Sigmoid colon (tissue), 4 donors: ENCODE measurements around the gene CENPM.

ENCODE experiments used
- CTCF ChIP-seq, 4 experiments: fragments of 450-650 bp in 3 of 4; fragments of 200-600 bp in 1 of 4; IDR thresholded peaks; one replicate each; pipeline ENCODE4 v1.5.1; 2016 to 2019; ENCODE audit warnings: antibody characterized with exemption in 4 of 4, mild to moderate bottlenecking in 3 of 4, moderate library complexity in 2 of 4
- EP300 ChIP-seq, 4 donors: sonication (generic); formaldehyde crosslinking; IDR thresholded peaks; one replicate each; pipeline ENCODE4 v1.6.1; 2017; ENCODE audit warnings: antibody characterized with exemption in 4 of 4
- POLR2A ChIP-seq, 2 donors: fragments of 450-650 bp; IDR thresholded peaks; one replicate each; pipeline ENCODE4 v1.6.1; 2016; ENCODE audit warnings: antibody characterized with exemption in 2 of 2, mild to moderate bottlenecking in 2 of 2, moderate library complexity in 2 of 2
- POLR2AphosphoS5 ChIP-seq, 4 donors: sonication (generic); formaldehyde crosslinking; IDR thresholded peaks; one replicate each; pipeline ENCODE4 v1.6.1; 2017; ENCODE audit warnings: antibody characterized with exemption in 4 of 4

DNA sequence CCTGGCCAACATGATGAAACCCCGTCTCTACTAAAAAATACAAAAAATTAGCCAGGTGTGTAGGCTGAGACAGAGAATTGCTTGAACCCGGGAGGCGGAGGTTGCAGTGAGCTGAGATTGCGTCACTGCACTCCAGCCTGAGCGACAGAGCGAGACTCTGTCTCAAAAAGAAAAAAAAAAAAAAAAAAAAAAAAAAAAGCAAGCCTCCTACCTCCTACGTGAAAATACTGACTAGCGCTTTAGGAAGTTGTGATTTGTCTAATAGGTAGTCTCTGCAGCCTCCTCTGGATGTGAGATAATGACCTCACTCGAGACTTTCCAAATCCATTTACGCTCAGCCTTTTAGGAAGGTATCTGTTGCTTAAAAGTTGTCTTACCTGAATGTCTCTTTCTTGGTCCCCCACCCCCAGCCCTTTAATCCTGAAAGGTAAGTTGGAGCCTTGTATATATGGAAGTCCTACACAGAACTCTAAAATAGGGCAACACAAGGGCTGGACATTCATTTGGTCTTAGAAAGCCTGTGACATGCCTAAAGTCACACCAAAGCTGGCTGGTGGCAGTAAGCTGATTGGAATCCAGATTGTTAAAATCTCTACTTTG is 27.8 kb upstream of the CENPM start:
- TF ChIP-seq POLR2A (IDR thresholded peaks at IDR 0.05) (no peak), CTCF (IDR thresholded peaks at IDR 0.05) (no peak), EP300 (IDR thresholded peaks at IDR 0.05) (no peak), POLR2AphosphoS5 (IDR thresholded peaks at IDR 0.05) (no peak)
